ENCODE results near the gene ZKSCAN8.

ZKSCAN8 gene

GRCh38 chr6:28140616-28141015, 1.1 kb upstream of the ZKSCAN8 start:
- no peak for FAIRE-seq

- no peak for FAIRE-seq
These were observed 763 bp downstream of the ZKSCAN8 start for GRCh38 chr6:28142446-28142845.

DNA sequence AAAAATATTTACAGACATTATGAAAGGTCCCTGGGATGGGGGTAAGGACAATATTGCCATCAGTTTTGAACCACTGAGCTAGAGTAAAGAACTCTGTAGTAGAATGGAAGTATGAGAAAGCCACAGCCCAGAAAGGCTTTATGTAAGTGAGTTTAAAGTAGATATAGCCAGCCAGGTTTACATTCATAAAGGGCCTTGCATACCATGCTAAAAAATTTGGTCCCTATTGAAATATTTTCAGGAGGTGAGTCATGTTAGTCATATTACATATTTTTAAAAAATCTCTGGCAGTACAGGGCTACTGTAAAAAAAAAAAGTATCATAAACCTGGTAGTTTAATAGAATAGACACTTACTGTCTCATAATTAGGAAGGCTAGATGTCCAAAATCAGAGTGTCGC, 3.5 kb downstream of the ZKSCAN8 start:
- no peak for FAIRE-seq

DNA sequence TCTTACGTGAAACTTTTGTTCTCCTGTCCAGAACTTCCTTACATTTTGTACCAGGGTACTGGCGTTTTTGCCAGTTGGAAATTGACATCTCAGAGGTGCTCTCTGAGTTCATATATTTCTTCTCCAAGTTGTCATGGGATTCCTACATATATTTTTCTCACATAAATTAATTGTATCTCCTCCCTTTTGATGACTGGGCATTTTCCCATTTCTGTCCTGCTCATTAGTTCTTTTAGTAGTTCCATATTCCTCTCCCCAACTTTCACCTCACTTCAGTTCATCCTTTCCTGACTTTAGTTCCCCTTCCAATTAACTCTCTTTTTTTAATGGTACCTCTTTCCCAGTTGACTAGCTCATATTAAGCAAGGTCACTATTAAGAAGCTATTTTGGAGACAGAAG, 10.8 kb downstream of the ZKSCAN8 start:
- no peak for FAIRE-seq

DNA sequence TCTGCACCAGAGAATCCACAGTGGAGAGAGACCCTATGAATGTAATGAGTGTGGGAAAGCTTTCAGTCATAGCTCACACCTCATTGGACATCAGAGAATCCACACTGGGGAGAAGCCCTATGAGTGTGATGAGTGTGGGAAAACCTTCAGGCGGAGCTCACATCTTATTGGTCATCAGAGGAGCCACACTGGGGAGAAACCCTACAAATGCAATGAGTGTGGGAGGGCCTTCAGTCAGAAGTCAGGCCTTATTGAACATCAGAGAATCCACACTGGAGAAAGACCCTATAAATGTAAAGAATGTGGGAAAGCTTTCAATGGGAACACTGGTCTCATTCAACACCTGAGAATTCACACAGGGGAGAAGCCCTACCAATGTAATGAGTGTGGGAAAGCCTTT, 11.9 kb downstream of the ZKSCAN8 start:
- no peak for FAIRE-seq

GRCh38 chr6:28154357-28154756, 12.7 kb downstream of the ZKSCAN8 start:
- no peak for FAIRE-seq

DNA sequence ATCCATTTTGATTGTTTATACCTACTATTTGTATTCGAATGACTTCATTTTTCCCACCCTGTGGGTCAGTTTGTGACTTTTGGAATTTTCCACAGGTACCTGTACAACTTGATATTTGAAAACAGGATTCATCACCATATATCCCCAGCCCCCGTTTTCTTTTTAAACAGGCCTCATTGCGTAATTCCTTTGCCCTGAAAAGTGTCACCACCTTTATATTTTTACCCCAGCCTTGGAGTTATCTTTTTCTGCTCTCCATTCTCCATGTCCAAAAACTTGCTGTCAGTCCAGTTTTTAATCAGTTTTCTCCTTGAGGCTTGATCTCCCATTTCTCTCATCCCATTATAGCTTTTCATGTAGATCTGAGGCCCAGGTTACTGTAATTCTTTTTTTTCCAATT, 16.6 kb downstream of the ZKSCAN8 start:
- no peak for FAIRE-seq

- FAIRE-seq = no peak
These were observed 17.4 kb downstream of the ZKSCAN8 start for GRCh38 chr6:28159029-28159607.

- no peak for FAIRE-seq
These were observed 18.6 kb downstream of the ZKSCAN8 start for GRCh38 chr6:28160233-28160632.

DNA sequence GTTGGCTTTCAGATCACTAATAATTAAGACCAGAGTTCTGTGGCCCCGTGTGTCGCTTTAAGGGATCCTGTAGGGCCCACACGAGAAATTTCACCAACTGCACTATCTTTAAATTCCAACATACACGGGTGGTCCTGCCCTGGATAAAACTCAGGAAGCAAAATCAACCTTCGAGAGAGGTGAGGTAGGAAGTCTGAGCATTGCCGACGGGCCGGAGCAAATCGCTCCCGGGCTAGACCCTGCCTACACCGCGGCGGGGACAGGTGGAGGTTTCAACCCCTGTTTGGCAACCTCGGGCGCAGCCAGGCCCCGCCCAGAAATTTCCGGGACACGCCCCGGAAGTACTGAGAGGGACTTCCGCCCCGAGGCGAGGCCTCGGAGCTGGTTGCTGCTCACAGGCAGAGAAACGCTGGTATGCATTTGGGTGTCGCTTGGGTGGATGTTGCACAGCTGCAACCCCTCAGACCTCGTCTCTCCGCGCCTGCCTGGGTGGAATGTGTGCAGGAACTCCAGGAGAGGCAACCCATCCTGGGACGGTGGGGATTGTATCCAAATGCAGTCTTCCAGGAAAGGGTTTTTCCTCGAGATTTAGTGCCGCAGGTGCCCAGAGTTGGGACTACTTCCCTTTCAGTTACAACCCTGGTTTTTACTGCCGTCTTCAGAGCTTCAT, 19.9 kb downstream of the ZKSCAN8 start:
- no peak for FAIRE-seq

GRCh38 chr6:28165563-28165962, 23.9 kb downstream of the ZKSCAN8 start:
- FAIRE-seq = no peak

DNA sequence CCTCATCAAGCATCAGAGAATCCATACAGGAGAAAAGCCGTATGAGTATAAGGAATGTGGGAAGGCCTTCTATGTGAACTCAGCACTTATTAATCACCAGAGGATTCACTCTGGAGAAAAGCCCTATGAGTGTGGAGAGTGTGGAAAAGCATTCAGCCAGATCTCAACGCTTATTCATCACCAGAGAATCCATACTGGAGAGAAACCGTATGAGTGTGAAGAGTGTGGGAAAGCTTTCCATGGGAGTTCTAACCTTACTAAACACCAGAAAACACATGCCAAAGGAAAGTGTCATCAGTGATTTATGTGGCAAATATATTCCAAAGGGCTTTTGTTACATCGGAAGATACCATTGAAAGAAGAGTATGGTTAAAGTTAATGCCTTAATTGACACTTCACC, 25.4 kb downstream of the ZKSCAN8 start:
- no peak for FAIRE-seq

GRCh38 chr6:28167926-28168325, 26.2 kb downstream of the ZKSCAN8 start:
- no peak for FAIRE-seq

DNA sequence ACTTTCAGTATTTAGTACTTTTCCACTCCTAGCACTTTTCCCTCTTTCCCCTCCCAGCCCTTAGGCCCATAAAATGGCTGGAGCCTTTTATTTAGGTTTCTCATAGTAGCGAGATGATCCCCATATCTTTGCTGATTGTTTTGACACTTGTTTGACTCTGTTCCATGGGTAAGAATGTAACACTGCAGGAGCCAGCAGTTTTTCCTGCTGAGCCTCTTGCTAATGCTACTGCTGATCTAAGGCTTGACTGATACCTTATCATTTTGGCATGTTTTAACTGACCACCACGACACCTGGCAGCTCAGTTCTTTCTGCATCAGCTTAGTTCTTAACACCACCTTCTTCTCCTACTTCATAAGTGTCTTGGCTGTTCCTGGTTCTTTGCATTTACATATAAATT, 29.6 kb downstream of the ZKSCAN8 start:
- FAIRE-seq = no peak

- no peak for FAIRE-seq
These were observed 30.3 kb downstream of the ZKSCAN8 start for GRCh38 chr6:28172006-28172405.

- FAIRE-seq = no peak
These were observed 34.7 kb downstream of the ZKSCAN8 start for GRCh38 chr6:28176373-28176772.

DNA sequence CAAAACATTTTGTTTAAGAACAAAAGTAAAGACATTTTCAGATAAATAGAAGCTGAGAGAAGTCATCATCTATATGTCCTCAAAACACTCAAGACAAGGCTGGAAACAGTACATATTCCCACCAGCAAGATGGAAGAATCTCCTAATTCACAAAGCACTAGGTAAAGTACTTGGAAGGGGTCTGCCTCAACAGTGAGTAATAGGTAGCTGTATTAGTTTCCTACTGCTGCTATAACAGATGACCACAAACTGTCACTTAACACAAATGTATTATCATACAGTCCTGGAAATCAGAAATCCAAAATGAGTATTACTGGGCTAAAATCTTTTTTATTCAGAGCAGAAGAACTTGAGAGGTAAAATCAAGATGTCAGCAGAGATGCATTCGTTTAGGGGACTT, 40.6 kb downstream of the ZKSCAN8 start:
- no peak for FAIRE-seq

GRCh38 chr6:28188111-28188979, 46.7 kb downstream of the ZKSCAN8 start:
- no peak for FAIRE-seq

- FAIRE-seq = no peak
These were observed 58.3 kb downstream of the ZKSCAN8 start for GRCh38 chr6:28200020-28200419.

DNA sequence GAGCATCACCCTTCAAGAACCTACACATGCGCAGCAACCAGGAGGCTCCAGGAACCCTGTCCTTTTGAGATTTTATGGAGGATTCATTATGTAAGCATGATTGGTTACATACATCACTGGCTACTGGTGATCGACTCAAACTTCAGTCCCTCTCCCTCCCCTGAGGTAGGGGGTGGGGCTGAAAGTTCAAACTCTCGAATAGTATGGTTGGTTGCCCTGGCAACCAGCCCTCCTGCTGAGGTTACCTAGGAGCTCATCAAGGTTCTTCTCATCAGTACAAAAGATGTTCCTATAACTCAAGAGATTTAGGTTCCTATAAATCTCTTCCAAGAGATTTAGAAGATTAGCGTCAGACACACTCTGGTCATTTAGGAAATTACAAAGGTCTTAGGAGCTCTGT, 61.5 kb downstream of the ZKSCAN8 start:
- FAIRE-seq = no peak

- FAIRE-seq = no peak
These were observed 64.2 kb downstream of the ZKSCAN8 start for GRCh38 chr6:28205879-28206278.

DNA sequence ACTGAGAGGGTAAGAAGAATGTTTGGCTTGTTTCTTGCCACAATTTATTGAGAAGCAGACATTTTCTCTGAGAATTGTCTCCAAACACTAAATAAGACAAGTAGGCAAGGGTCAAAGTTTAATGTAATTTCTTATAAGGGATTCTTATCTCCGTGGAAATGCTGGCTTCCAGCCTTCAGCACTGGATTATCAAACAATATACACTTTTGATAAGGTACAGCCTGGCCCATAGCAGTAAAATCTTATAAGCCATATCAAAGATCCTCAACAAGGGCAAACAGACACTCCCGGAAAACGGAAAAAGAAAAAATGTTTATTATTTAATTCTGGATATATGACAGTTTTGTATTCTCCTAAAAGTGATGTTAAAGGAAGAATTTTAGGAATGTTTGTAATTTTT, 64.8 kb downstream of the ZKSCAN8 start:
- no peak for FAIRE-seq

GRCh38 chr6:28206928-28207509, 65.3 kb downstream of the ZKSCAN8 start:
- FAIRE-seq = no peak

All from G401.6 (cell line).